Kidney epithelial cell (primary cell): ENCODE data around the gene MCM10. TPM values are rescaled to one million over a fixed set of nuclear protein-coding genes. Genes with fewer than 3 reads are reported as not detected.
"Not testable (repeated sequence)": the region's sequence is repeated elsewhere in the genome, so short reads cannot be mapped to it uniquely, and the experiment has no call there.

Experiments used
- DNase-seq: peaks from one replicate; pipeline ENCODE4 v3.0.0-alpha.2; 2010; ENCODE audit warnings: low read depth
- H3K27me3 ChIP-seq: 2 replicates; pipeline ENCODE4 v1.6.0; 2011; ENCODE audit warnings: low read length; ENCODE audit not compliant: control insufficient read depth, insufficient read depth
- H3K36me3 ChIP-seq: 2 replicates; pipeline ENCODE4 v1.5.1; 2011; ENCODE audit warnings: low read length; ENCODE audit not compliant: control insufficient read depth, insufficient read depth
- H3K4me3 ChIP-seq: 2 replicates; pipeline ENCODE4 v1.5.1; 2011; ENCODE audit warnings: low read depth, mild to moderate bottlenecking, control low read depth, low read length
- CTCF ChIP-seq: IDR thresholded peaks from 2 replicates; pipeline ENCODE4 v1.5.1; 2011; ENCODE audit warnings: mild to moderate bottlenecking, moderate library complexity, low read length, control low read depth, inconsistent platforms; ENCODE audit not compliant: insufficient read depth, poor library complexity, severe bottlenecking
- total RNA-seq: library from RNA; depleted of rRNA; stranded (reverse); fragments of >200 nt; gene quantifications from 2 replicates; pipeline ENCODE4 v1.2.3, GENCODE V29; 2015

MCM10 gene
- total RNA-seq, 1 donor from 2014 or later = 2.4 TPM

- no peaks in the 10 kb centered on the region for H3K36me3 ChIP-seq
These were observed 17.6 kb upstream of the MCM10 start for GRCh38 chr10:13143766-13144165.

GRCh38 chr10:13144814-13145213, 16.5 kb upstream of the MCM10 start:
- no peak for DNase-seq
- TF ChIP-seq CTCF = no peak
- H3K36me3 ChIP-seq = no peaks in the 10 kb centered on the region

More at GRCh38 chr10:13143766-13144165, 17.6 kb upstream of the MCM10 start:
- no peak for DNase-seq
- Histone ChIP-seq H3K27me3 (no peaks in the 10 kb centered on the region), H3K4me3 (no peak overlapping the region)
- no peak for TF ChIP-seq CTCF

GRCh38 chr10:13146379-13146778, 15.0 kb upstream of the MCM10 start:
- H3K36me3 ChIP-seq = no peaks in the 10 kb centered on the region
- DNase-seq = no peak
- H3K4me3 ChIP-seq = no peak overlapping the region
- no peaks in the 10 kb centered on the region for H3K27me3 ChIP-seq
- TF ChIP-seq CTCF = no peak

More at GRCh38 chr10:13144814-13145213, 16.5 kb upstream of the MCM10 start:
- Histone ChIP-seq H3K4me3 (no peak overlapping the region), H3K27me3 (no peaks in the 10 kb centered on the region)

GRCh38 chr10:13147161-13147560, 14.2 kb upstream of the MCM10 start:
- no peaks in the 10 kb centered on the region for H3K27me3 ChIP-seq
- DNase-seq = no peak
- H3K36me3 ChIP-seq = no peaks in the 10 kb centered on the region
- no peak overlapping the region for H3K4me3 ChIP-seq
- TF ChIP-seq CTCF = no peak

- H3K27me3 ChIP-seq = no peaks in the 10 kb centered on the region
- no peak overlapping the region for H3K4me3 ChIP-seq
- no peaks in the 10 kb centered on the region for H3K36me3 ChIP-seq
- no peak for DNase-seq
- TF ChIP-seq CTCF = no peak
These were observed 9.1 kb upstream of the MCM10 start for GRCh38 chr10:13152296-13152695.

- not testable (repeated sequence) for DNase-seq, H3K36me3 ChIP-seq, H3K27me3 ChIP-seq, H3K4me3 ChIP-seq
These were observed 5.5 kb upstream of the MCM10 start for GRCh38 chr10:13155860-13156259.
